Left ventricle myocardium superior (tissue), 1 donor: ENCODE results near the gene IBA57. TPM values are rescaled to one million over a fixed set of nuclear protein-coding genes. Genes with fewer than 3 reads are reported as not detected.

ENCODE experiments used
- ATAC-seq: fragments of 200-7000 bp; cut with Tn5 transposase; one replicate; pipeline ENCODE4 v1.9.1; 2020; ENCODE audit warnings: mild to moderate bottlenecking, moderate library complexity
- DNase-seq: peaks from one replicate; pipeline ENCODE4 v3.0.0-alpha.2; 2020
- intact Hi-C: fragments of 100-400 bp; cut with micrococcal nuclease; formaldehyde crosslinking; loops from one replicate; pipeline ENCODE4 v1.11.0; 2022
- total RNA-seq: library from RNA; stranded (reverse); fragmentation: NEBNext Ultra II Directional; extraction: Animal tissue kit (Norgen Biotek cat#: 25700); gene quantifications from one replicate; pipeline ENCODE4 v1.2.1, GENCODE V29; 2021
- donor health status: DM: no; HTN: yes; CAD: no; lungs with severe emphysema.

IBA57 gene
- total RNA-seq, 1 donor from 2014 or later, result 11.2 TPM

- DNase-seq, result peak; percentile 51
- peak; percentile 5 for ATAC-seq
- intact Hi-C loops, result no loop called here
Observed at GRCh38 chr1:228206582-228207351, 41.2 kb downstream of the IBA57 start.

- DNase-seq (no peak), ATAC-seq (no peak)
- intact Hi-C loops, result no loop called here
Observed at GRCh38 chr1:228207381-228207810, 41.8 kb downstream of the IBA57 start.

- DNase-seq (peak; percentile 77), ATAC-seq (peak; percentile 74)
- intact Hi-C loops, result no loop called here
Observed at GRCh38 chr1:228207851-228208821, 42.5 kb downstream of the IBA57 start, which contains the start of gene OBSCN. OBSCN (plus strand) TSS chr1:228208044; CDS start chr1:228211784, 3,740 bp downstream.

GRCh38 chr1:228208831-228209551 is 43.4 kb downstream of the IBA57 start:
- intact Hi-C loops, result no loop called here
- DNase-seq (no peak), ATAC-seq (peak; percentile 8)

- ATAC-seq (no peak), DNase-seq (no peak)
- intact Hi-C loops, result no loop called here
Observed at GRCh38 chr1:228209657-228210056, 44.1 kb downstream of the IBA57 start.

GRCh38 chr1:228210076-228210651 is 44.6 kb downstream of the IBA57 start:
- ATAC-seq (peak; percentile 41), DNase-seq (peak; percentile 81)
- intact Hi-C loops, result no loop called here

- intact Hi-C loops, result no loop called here
- no peak for DNase-seq
- ATAC-seq, result no peak
Observed at GRCh38 chr1:228210712-228211530, 45.3 kb downstream of the IBA57 start.

- ATAC-seq, result no peak
- intact Hi-C loops, result no loop called here
- no peak for DNase-seq
Observed at GRCh38 chr1:228211531-228212414, 46.2 kb downstream of the IBA57 start.

- intact Hi-C loops, result no loop called here
- DNase-seq (no peak), ATAC-seq (no peak)
Observed at GRCh38 chr1:228212415-228212965, 46.9 kb downstream of the IBA57 start.

GRCh38 chr1:228212966-228213844 is 47.6 kb downstream of the IBA57 start:
- ATAC-seq (peak; percentile 52), DNase-seq (peak; percentile 90)
- intact Hi-C loops, result no loop called here

- DNase-seq (no peak), ATAC-seq (no peak)
- intact Hi-C loops, result no loop called here
Observed at GRCh38 chr1:228213917-228214808, 48.6 kb downstream of the IBA57 start.

- DNase-seq (no peak), ATAC-seq (no peak)
- intact Hi-C loops, result no loop called here
Observed at GRCh38 chr1:228214921-228215662, 49.5 kb downstream of the IBA57 start.

GRCh38 chr1:228215663-228216116 is 50.1 kb downstream of the IBA57 start:
- intact Hi-C loops, result no loop called here
- ATAC-seq (no peak), DNase-seq (no peak)
